Neutrophil (primary cell): Measurements from ENCODE around the gene ETNK2.

Experiments
- H3K27ac ChIP-seq: fragments of 200-600 bp; sonication (generic); 2 replicates; pipeline ENCODE4 v1.5.1; 2016; ENCODE audit warnings: mild to moderate bottlenecking, moderate library complexity
- H3K27me3 ChIP-seq: fragments of 200-600 bp; sonication (generic); 2 replicates; pipeline ENCODE4 v1.6.0; 2016; ENCODE audit warnings: mild to moderate bottlenecking
- H3K36me3 ChIP-seq: fragments of 200-600 bp; sonication (generic); 2 replicates; pipeline ENCODE4 v1.5.1; 2017
- H3K4me1 ChIP-seq, 2 experiments: fragments of 200-600 bp in 1 of 2; sonication (generic) in 1 of 2; 1 replicate in 1 of 2; 2 replicates in 1 of 2; pipeline versions ENCODE4 v1.5.1 to v1.6.1; 2013 to 2016; ENCODE audit warnings: low read depth in 1 of 2, low read length in 1 of 2, mild to moderate bottlenecking in 1 of 2, moderate library complexity in 1 of 2; ENCODE audit not compliant: control insufficient read depth in 1 of 2, insufficient read depth in 1 of 2
- H3K4me3 ChIP-seq, 2 experiments: fragments of 200-600 bp in 1 of 2; sonication (generic) in 1 of 2; 1 replicate in 1 of 2; 2 replicates in 1 of 2; pipeline ENCODE4 v1.5.1; 2013 to 2016; ENCODE audit warnings: low read depth in 1 of 2, low read length in 1 of 2, mild to moderate bottlenecking in 1 of 2, moderate library complexity in 1 of 2
- H3K9me3 ChIP-seq: fragments of 200-600 bp; sonication (generic); 2 replicates; pipeline ENCODE4 v1.5.1; 2016
- CTCF ChIP-seq: fragments of 200-600 bp; sonication (generic); IDR thresholded peaks from 2 replicates; pipeline ENCODE4 v1.5.1; 2016; ENCODE audit warnings: antibody characterized with exemption

The ETNK2 gene

GRCh38 chr1:204172404-204173029 lies 20.7 kb upstream of the ETNK2 start:
- TF ChIP-seq CTCF = no peak
- no peak overlapping the region for H3K4me3 ChIP-seq
- H3K27ac ChIP-seq = no peak overlapping the region
- H3K36me3 ChIP-seq = no peaks in the 10 kb centered on the region
- H3K4me1 ChIP-seq = no peaks in the 10 kb centered on the region
- H3K27me3 ChIP-seq = peaks cover 26% of the 10 kb centered on the region
- peaks cover 22% of the 10 kb centered on the region for H3K9me3 ChIP-seq

DNA sequence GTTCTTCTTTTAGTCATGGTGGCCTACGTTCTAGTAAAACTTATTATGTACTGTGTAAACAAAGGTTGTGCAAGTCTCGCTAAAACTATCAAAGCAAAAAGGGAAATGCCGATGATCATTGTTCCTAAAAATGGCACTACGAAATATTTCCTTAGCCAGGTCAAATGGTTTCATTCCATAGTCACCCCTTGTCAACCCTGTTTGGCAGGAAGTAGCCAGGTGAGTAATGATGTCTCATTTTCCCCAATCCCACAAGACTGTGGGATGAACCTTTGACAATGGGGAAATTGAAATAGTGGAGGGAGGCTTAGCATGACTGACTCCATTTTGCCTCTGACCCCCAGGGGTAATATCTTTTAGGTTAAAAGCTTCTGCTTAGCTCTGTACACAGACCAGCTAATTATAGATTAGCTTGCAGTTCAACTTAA lies 19.9 kb upstream of the ETNK2 start:
- TF ChIP-seq CTCF = no peak
- Histone ChIP-seq H3K9me3 (peaks cover 22% of the 10 kb centered on the region), H3K27ac (no peak overlapping the region), H3K36me3 (no peaks in the 10 kb centered on the region), H3K4me1 (no peaks in the 10 kb centered on the region), H3K4me3 (no peak overlapping the region), H3K27me3 (peaks cover 25% of the 10 kb centered on the region)

GRCh38 chr1:204170494-204171155 lies 18.8 kb upstream of the ETNK2 start:
- H3K27ac ChIP-seq = no peak overlapping the region
- H3K9me3 ChIP-seq = peaks cover 22% of the 10 kb centered on the region
- no peak overlapping the region for H3K4me3 ChIP-seq
- peaks cover 25% of the 10 kb centered on the region for H3K27me3 ChIP-seq
- no peaks in the 10 kb centered on the region for H3K4me1 ChIP-seq
- no peaks in the 10 kb centered on the region for H3K36me3 ChIP-seq
- TF ChIP-seq CTCF = no peak

GRCh38 chr1:204169858-204170257 lies 18.0 kb upstream of the ETNK2 start:
- Histone ChIP-seq H3K4me3 (no peak overlapping the region), H3K4me1 (no peaks in the 10 kb centered on the region), H3K27ac (no peak overlapping the region), H3K36me3 (no peaks in the 10 kb centered on the region), H3K27me3 (peaks cover 23% of the 10 kb centered on the region), H3K9me3 (peaks cover 22% of the 10 kb centered on the region)
- TF ChIP-seq CTCF = no peak

GRCh38 chr1:204167730-204168129 lies 15.9 kb upstream of the ETNK2 start:
- no peaks in the 10 kb centered on the region for H3K36me3 ChIP-seq
- no peak for TF ChIP-seq CTCF
- H3K9me3 ChIP-seq = peaks cover 22% of the 10 kb centered on the region
- peaks cover 23% of the 10 kb centered on the region for H3K27me3 ChIP-seq
- no peak overlapping the region for H3K27ac ChIP-seq
- no peaks in the 10 kb centered on the region for H3K4me1 ChIP-seq
- H3K4me3 ChIP-seq = no peak overlapping the region
